Measurements from ENCODE around the gene CFAP54. TPM values are rescaled to one million over a fixed set of nuclear protein-coding genes. Genes with fewer than 3 reads are reported as not detected.

Gene CFAP54
- total RNA-seq, 4 donors from 2014 or later: 0.16 TPM; not detected in 3

DNA sequence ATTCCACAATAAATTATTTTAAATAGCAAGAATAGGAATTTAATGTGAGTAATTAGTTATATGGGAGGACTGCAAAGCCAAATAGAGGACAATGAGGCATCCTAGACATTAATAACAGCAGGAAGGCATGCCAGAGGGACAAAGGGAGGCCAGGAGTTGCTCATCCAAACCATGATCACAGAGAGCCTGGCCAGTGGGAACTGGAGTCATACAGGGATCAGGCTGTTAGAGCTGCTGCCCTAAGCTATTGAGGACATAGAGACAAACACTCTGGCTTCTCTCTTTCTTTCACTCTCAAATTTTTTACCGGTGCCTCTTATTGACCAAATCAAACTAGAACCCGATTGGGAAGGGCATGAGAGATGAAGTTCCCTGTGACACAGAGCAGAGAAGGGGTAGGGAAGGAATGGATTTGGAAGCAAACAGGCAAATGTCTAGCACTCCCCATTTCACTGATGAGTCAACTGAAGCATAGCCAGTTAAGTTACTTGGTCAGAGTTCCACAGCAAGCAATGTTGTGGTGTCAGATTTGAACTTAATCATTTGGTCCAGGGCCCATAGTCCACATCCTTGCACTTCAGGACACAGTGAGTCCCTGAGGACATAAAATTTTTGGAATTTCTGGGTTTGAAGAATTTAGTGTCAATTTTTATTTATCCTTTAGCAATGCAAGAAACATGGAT lies 17.9 kb upstream of the CFAP54 start:
- Histone ChIP-seq H3K9me3 (no peaks in the 10 kb centered on the region), H3K4me1 (no peaks in the 10 kb centered on the region), H3K36me3 (no peaks in the 10 kb centered on the region), H3K27me3 (no peaks in the 10 kb centered on the region), H3K4me3 (no peak overlapping the region), H3K27ac (no peak overlapping the region)
- WGBS: 73% methylated on average over 2 of the region's 2 CpGs
- TF ChIP-seq POLR2AphosphoS5 (IDR thresholded peaks at IDR 0.05) (no peak), CTCF (IDR thresholded peaks at IDR 0.05) (no peak), POLR2A (IDR thresholded peaks at IDR 0.05) (no peak), EP300 (IDR thresholded peaks at IDR 0.05) (no peak)
- DNase-seq (ENCODE audit: low spot score in 2 of 2): no peak

DNA sequence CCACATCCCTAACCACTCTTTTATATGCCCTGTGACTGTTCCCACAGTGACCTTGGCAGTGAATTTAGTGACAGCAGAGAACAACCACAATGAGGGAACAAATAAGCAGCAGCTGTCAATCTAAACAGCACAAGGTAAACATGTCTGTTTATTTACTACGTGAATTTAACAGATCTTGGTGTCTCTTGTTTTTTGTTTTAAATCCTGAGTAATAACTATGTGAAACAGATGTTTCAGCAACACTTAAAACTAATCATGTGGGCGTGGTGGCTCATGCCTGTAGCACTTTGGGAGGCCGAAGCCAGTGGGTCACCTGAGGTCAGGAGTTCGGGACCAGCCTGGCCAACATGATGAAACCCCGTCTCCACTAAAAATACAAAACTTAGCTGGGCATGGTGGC lies 17.0 kb upstream of the CFAP54 start:
- H3K27me3 ChIP-seq: no peaks in the 10 kb centered on the region
- DNase-seq (ENCODE audit: low spot score in 2 of 2): no peak
- H3K4me1 ChIP-seq: no peaks in the 10 kb centered on the region
- no peaks in the 10 kb centered on the region for H3K9me3 ChIP-seq
- no peaks in the 10 kb centered on the region for H3K36me3 ChIP-seq
- 41% methylated on average over 5 of the region's 5 CpGs for WGBS
- no peak overlapping the region for H3K4me3 ChIP-seq
- H3K27ac ChIP-seq: no peak overlapping the region
- TF ChIP-seq POLR2AphosphoS5 (IDR thresholded peaks at IDR 0.05): no peak
- no peak for TF ChIP-seq EP300 (IDR thresholded peaks at IDR 0.05)
- TF ChIP-seq CTCF (IDR thresholded peaks at IDR 0.05): no peak

DNA sequence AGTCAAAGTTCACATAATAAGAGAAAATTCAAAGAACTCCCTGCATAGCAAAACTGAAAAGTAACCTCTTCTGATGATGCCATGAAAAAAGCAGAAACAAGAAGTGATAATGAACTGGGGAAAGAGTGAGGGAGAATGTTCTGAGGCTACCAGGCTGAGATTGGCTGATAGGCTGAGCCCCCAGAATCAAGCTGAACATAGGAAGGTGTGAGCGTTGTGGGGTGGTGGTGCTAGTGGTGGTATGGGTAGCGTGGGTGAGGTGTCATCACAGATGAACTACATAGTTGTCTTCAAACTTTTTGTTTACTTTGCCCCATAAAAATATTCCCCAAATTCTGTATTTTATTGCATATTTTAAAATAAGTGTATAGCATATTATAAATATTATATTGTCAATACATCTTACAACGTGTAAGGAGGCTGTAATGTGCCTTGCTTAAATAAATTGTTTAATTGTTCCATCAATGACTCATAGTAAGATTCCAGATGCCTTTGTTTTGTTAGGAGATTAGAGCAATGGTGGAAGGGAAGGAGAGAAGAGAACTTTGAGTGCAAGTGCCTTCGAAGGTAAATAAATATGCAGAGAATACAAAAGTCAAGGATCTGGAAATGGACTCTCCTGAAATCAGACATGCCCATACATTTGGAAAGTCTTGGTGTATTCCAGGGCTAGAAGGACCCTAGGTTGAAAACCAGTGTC lies 15.8 kb upstream of the CFAP54 start:
- no peaks in the 10 kb centered on the region for H3K36me3 ChIP-seq
- DNase-seq (ENCODE audit: low spot score in 2 of 2): no peak
- 83% methylated on average over 4 of the region's 4 CpGs for WGBS
- H3K27me3 ChIP-seq: no peaks in the 10 kb centered on the region
- no peaks in the 10 kb centered on the region for H3K4me1 ChIP-seq
- no peak overlapping the region for H3K4me3 ChIP-seq
- no peaks in the 10 kb centered on the region for H3K9me3 ChIP-seq
- TF ChIP-seq POLR2AphosphoS5 (IDR thresholded peaks at IDR 0.05): no peak
- TF ChIP-seq POLR2A (IDR thresholded peaks at IDR 0.05): no peak
- no peak for TF ChIP-seq CTCF (IDR thresholded peaks at IDR 0.05)
- no peak for TF ChIP-seq EP300 (IDR thresholded peaks at IDR 0.05)
- no peak overlapping the region for H3K27ac ChIP-seq

- Histone ChIP-seq H3K4me1 (no peaks in the 10 kb centered on the region), H3K27ac (no peak overlapping the region), H3K4me3 (no peak overlapping the region), H3K9me3 (no peaks in the 10 kb centered on the region), H3K27me3 (no peaks in the 10 kb centered on the region), H3K36me3 (no peaks in the 10 kb centered on the region)
- DNase-seq (ENCODE audit: low spot score in 2 of 2): no peak
- TF ChIP-seq POLR2A (IDR thresholded peaks at IDR 0.05): no peak
- no peak for TF ChIP-seq POLR2AphosphoS5 (IDR thresholded peaks at IDR 0.05)
- no peak for TF ChIP-seq EP300 (IDR thresholded peaks at IDR 0.05)
- no peak for TF ChIP-seq CTCF (IDR thresholded peaks at IDR 0.05)
- 96% methylated on average over 4 of the region's 4 CpGs for WGBS
Measured at GRCh38 chr12:96474206-96474605, 15.2 kb upstream of the CFAP54 start.

DNA sequence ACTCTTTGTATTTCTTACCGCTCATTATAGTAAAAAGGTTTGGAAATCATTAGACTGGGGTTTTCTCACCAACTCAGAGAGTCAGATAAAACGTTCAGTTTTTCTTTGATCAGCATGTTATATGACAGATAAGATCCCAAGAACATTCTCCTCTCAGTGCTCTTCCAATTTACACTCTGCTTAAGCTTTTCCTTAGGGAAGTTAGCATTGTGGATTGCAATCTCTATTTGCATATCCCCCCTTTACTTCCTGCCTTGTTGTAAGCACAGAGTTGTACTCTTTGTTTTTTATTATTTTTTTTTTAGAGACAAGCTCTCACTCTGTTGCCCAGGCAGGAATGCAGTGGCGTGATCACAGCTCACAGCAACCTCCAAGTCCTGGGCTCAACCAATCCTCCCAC lies 11.4 kb upstream of the CFAP54 start:
- WGBS: 47% methylated on average over 3 of the region's 3 CpGs
- Histone ChIP-seq H3K27ac (no peak overlapping the region), H3K4me3 (no peak overlapping the region), H3K36me3 (no peaks in the 10 kb centered on the region), H3K9me3 (no peaks in the 10 kb centered on the region), H3K27me3 (no peaks in the 10 kb centered on the region), H3K4me1 (no peaks in the 10 kb centered on the region)
- TF ChIP-seq CTCF (IDR thresholded peaks at IDR 0.05) (no peak), POLR2A (IDR thresholded peaks at IDR 0.05) (no peak), EP300 (IDR thresholded peaks at IDR 0.05) (no peak), POLR2AphosphoS5 (IDR thresholded peaks at IDR 0.05) (no peak)
- no peak for DNase-seq (ENCODE audit: low spot score in 2 of 2)

Data from suprapubic skin (tissue), 4 donors.